ENCODE measurements around the gene FGF7.

GRCh38 chr15:49424954-49425353 is 1.9 kb downstream of the FGF7 start:
- TF ChIP-seq CTCF (IDR thresholded peaks at IDR 0.05; ENCODE audit: insufficient read depth, low read depth, low read length) = no peak
- no peak for TF ChIP-seq EZH2 (IDR thresholded peaks at IDR 0.05; ENCODE audit: insufficient read depth, low read length)

Data from astrocyte (in vitro differentiated cells and primary cell).